K562 (cell line): Measurements from ENCODE around the gene HSD17B12. TPM values are rescaled to one million over a fixed set of nuclear protein-coding genes. Genes with fewer than 3 reads are reported as not detected.
A peak's percentile ranks its signal among the peaks of the same experiment; 100 is the strongest.

Experiments
- BCL6 ChIP-seq: fragments of 250-450 bp; sonication (Bioruptor Pico); IDR thresholded peaks from 2 replicates; pipeline ENCODE4 v1.4.0; 2020
- CBFA2T2 ChIP-seq: fragments of 450-650 bp; conservative IDR thresholded peaks from 2 replicates; pipeline ENCODE4 v1.6.1; 2017; ENCODE audit warnings: mild to moderate bottlenecking
- CBFA2T3 ChIP-seq: fragments of 450-650 bp; IDR thresholded peaks from 2 replicates; pipeline ENCODE4 v1.6.1; 2017
- CEBPB ChIP-seq: fragments of 450-650 bp; IDR thresholded peaks from 2 replicates; pipeline ENCODE4 v1.6.1; 2016; ENCODE audit warnings: missing genetic modification characterization, missing compliant biosample characterization
- CREB1 ChIP-seq, 2 experiments: sonication (generic) in 1 of 2; formaldehyde crosslinking in 1 of 2; IDR thresholded peaks; 2 replicates each; pipeline versions ENCODE4 v1.6.1 to v1.8.0; 2012 to 2022; ENCODE audit warnings: inconsistent platforms in 1 of 2, mild to moderate bottlenecking in 1 of 2, missing genetic modification reagents in 1 of 2, moderate library complexity in 1 of 2
- DPF2 ChIP-seq: fragments of 450-650 bp; IDR thresholded peaks from 2 replicates; pipeline ENCODE4 v1.6.1; 2016
- ELF2 ChIP-seq: fragments of 250-450 bp; sonication (Bioruptor Pico); IDR thresholded peaks from 2 replicates; pipeline ENCODE4 v1.5.0; 2021; ENCODE audit warnings: mild to moderate bottlenecking
- EWSR1 ChIP-seq: fragments of 450-650 bp; IDR thresholded peaks from 2 replicates; pipeline ENCODE4 v1.6.1; 2018; ENCODE audit warnings: borderline replicate concordance, mild to moderate bottlenecking, low read depth, moderate library complexity; ENCODE audit not compliant: partially characterized antibody
- FOSL1 ChIP-seq: fragments of 200-800 bp; sonication (Bioruptor generic); conservative IDR thresholded peaks from 2 replicates; pipeline ENCODE4 v1.6.1; 2016; ENCODE audit warnings: missing genetic modification characterization, missing compliant biosample characterization
- FOXJ3 ChIP-seq: sonication (generic); formaldehyde crosslinking; IDR thresholded peaks from 2 replicates; pipeline ENCODE4 v1.4.0; 2020; ENCODE audit warnings: mild to moderate bottlenecking, missing genetic modification reagents
- FOXK2 ChIP-seq, 2 experiments: fragments of 450-650 bp; IDR thresholded peaks in 1 of 2; conservative IDR thresholded peaks in 1 of 2; 2 replicates each; pipeline ENCODE4 v1.6.1; 2016; ENCODE audit warnings: low read depth in 2 of 2, mild to moderate bottlenecking in 1 of 2
- GABPB2 ChIP-seq: fragments of 250-450 bp; sonication (Bioruptor Pico); conservative IDR thresholded peaks from 2 replicates; pipeline ENCODE4 v1.5.1; 2021; ENCODE audit warnings: mild to moderate bottlenecking
- PML ChIP-seq: IDR thresholded peaks from 2 replicates; pipeline ENCODE4 v1.6.1; 2012; ENCODE audit warnings: low read length, inconsistent platforms
- POLR2AphosphoS5 ChIP-seq: IDR thresholded peaks from 2 replicates; pipeline ENCODE4 v1.6.1; 2011; ENCODE audit warnings: mild to moderate bottlenecking, low read depth, low read length, moderate library complexity; ENCODE audit not compliant: control insufficient read depth, insufficient read depth
- TCF3 ChIP-seq: sonication (generic); formaldehyde crosslinking; IDR thresholded peaks from 2 replicates; pipeline ENCODE4 v1.4.0; 2020; ENCODE audit warnings: mild to moderate bottlenecking, missing genetic modification reagents
- ZBTB1 ChIP-seq: sonication (generic); formaldehyde crosslinking; IDR thresholded peaks from 2 replicates; pipeline ENCODE4 v1.8.1; 2023; ENCODE audit warnings: missing genetic modification reagents, low read depth, mild to moderate bottlenecking, borderline replicate concordance
- ZC3H11A ChIP-seq: IDR thresholded peaks from 2 replicates; pipeline ENCODE4 v1.6.1; 2012; ENCODE audit warnings: low read depth, low read length, improper control_type of control experiment
- ZKSCAN3 ChIP-seq: fragments of 250-450 bp; sonication (Bioruptor Pico); IDR thresholded peaks from 2 replicates; pipeline ENCODE4 v1.4.0; 2020
- ZNF395 ChIP-seq: fragments of 200-800 bp; sonication (Bioruptor generic); IDR thresholded peaks from 2 replicates; pipeline ENCODE4 v1.6.1; 2017; ENCODE audit warnings: missing genetic modification characterization, missing compliant biosample characterization
- ZSCAN32 ChIP-seq: fragments of 450-650 bp; formaldehyde crosslinking; IDR thresholded peaks from 2 replicates; pipeline ENCODE4 v1.4.0; 2020; ENCODE audit warnings: mild to moderate bottlenecking, moderate library complexity
- polyA plus RNA-seq, 8 experiments: library from polyadenylated mRNA; depleted of rRNA in 4 of 8; stranded (reverse) in 5 of 8; unstranded in 3 of 8; fragments of >200 nt; fragmentation: Nextera tagmentation in 2 of 8; fragmentation: Illumina TruSeq in 1 of 8; extraction: Ambion mirVana in 2 of 8; extraction: Trizol in 1 of 8; gene quantifications; 2 replicates each; pipeline versions ENCODE4 v1.2.1 to v1.2.3, GENCODE V29; 2011 to 2014; ENCODE audit warnings: inconsistent platforms in 1 of 8, missing spikeins in 1 of 8
- total RNA-seq, 7 experiments: library from RNA; depleted of rRNA in 6 of 7; stranded (reverse); fragments of >200 nt in 6 of 7; fragmentation: Illumina TruSeq in 2 of 7; extraction: Trizol in 2 of 7; gene quantifications; 2 replicates each; pipeline versions ENCODE4 v1.2.1 to v1.2.3, GENCODE V29; 2011 to 2021; ENCODE audit warnings: low replicate concordance in 1 of 7
- TF ChIP-seq, protein P1 (sequence below): fragments of 450-650 bp; formaldehyde crosslinking; IDR thresholded peaks from 2 replicates; pipeline ENCODE4 v1.4.0; 2020; ENCODE audit warnings: mild to moderate bottlenecking, mixed read lengths
- TF ChIP-seq, protein P2 (sequence below): fragments of 450-650 bp; IDR thresholded peaks from 2 replicates; pipeline ENCODE4 v1.6.1; 2017; ENCODE audit warnings: antibody characterized with exemption, mild to moderate bottlenecking

Gene HSD17B12
- total and polyA plus RNA-seq, 9 of the 15 experiments (the other 6 are each of a cell fraction or from before 2014, with no cell fraction given) = 9.1 to 34.5 (median 23.3) TPM

DNA sequence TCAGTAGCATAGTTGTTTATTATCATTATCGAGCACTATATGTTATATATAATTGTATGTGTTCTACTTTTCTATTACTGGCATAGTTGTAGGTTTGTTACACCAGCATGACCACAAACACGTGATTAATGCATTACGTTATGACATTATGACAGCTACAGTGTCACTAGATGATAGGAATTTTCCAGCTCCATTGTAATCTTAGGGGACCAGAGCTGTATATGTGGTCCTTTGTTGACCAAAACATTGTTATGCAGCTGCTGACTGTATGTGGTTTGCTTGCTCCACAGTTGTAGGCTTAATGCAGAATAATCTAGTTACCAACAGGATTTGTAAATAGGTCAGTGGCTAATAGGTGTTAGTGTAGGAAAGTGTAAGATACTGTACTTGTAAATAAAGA, 66.1 kb downstream of the HSD17B12 start (continued):
- TF ChIP-seq ZNF395 (CRISPR knock-in tag) = no peak
- TF ChIP-seq ZC3H11A = no peak
- no peak for TF ChIP-seq GABPB2 (CRISPR knock-in tag)
- TF ChIP-seq ELF2 = no peak
- TF ChIP-seq TCF3 (CRISPR knock-in tag) = peak; percentile 87
- TF ChIP-seq CEBPB (tag) = peak; percentile 64
- peak; percentile 47; the same call in 1 of the 2 replicates for TF ChIP-seq POLR2AphosphoS5
- TF ChIP-seq CBFA2T3 = peak; percentile 85
- no peak for TF ChIP-seq BCL6 (CRISPR knock-in tag)
- peak; percentile 71; the same call in 1 of the 2 replicates for TF ChIP-seq CREB1 (IDR thresholded peaks at IDR 0.05)
- TF ChIP-seq CREB1 (CRISPR knock-in tag; IDR thresholded peaks at IDR 0.05) = 0 out of 2 replicates have a peak, but pooled peaks have one; percentile 38
- no peak for TF ChIP-seq ZKSCAN3
- TF ChIP-seq, protein P1, sequence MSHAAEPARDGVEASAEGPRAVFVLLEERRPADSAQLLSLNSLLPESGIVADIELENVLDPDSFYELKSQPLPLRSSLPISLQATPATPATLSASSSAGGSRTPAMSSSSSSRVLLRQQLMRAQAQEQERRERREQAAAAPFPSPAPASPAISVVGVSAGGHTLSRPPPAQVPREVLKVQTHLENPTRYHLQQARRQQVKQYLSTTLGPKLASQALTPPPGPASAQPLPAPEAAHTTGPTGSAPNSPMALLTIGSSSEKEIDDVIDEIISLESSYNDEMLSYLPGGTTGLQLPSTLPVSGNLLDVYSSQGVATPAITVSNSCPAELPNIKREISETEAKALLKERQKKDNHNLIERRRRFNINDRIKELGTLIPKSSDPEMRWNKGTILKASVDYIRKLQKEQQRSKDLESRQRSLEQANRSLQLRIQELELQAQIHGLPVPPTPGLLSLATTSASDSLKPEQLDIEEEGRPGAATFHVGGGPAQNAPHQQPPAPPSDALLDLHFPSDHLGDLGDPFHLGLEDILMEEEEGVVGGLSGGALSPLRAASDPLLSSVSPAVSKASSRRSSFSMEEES (CRISPR knock-in tag) = peak; percentile 73
- TF ChIP-seq ZSCAN32 (CRISPR knock-in tag) = no peak
- TF ChIP-seq PML = 0 out of 2 replicates have a peak, but pooled peaks have one; percentile 29
- peak; percentile 75 to 78 for TF ChIP-seq FOXK2 (conservative IDR thresholded peaks at IDR 0.05 in 1 of 2, IDR thresholded peaks at IDR 0.05 in 1 of 2; ENCODE audit: low read depth in 2 of 2)
- TF ChIP-seq FOXJ3 (CRISPR knock-in tag) = no peak
- TF ChIP-seq, protein P2, sequence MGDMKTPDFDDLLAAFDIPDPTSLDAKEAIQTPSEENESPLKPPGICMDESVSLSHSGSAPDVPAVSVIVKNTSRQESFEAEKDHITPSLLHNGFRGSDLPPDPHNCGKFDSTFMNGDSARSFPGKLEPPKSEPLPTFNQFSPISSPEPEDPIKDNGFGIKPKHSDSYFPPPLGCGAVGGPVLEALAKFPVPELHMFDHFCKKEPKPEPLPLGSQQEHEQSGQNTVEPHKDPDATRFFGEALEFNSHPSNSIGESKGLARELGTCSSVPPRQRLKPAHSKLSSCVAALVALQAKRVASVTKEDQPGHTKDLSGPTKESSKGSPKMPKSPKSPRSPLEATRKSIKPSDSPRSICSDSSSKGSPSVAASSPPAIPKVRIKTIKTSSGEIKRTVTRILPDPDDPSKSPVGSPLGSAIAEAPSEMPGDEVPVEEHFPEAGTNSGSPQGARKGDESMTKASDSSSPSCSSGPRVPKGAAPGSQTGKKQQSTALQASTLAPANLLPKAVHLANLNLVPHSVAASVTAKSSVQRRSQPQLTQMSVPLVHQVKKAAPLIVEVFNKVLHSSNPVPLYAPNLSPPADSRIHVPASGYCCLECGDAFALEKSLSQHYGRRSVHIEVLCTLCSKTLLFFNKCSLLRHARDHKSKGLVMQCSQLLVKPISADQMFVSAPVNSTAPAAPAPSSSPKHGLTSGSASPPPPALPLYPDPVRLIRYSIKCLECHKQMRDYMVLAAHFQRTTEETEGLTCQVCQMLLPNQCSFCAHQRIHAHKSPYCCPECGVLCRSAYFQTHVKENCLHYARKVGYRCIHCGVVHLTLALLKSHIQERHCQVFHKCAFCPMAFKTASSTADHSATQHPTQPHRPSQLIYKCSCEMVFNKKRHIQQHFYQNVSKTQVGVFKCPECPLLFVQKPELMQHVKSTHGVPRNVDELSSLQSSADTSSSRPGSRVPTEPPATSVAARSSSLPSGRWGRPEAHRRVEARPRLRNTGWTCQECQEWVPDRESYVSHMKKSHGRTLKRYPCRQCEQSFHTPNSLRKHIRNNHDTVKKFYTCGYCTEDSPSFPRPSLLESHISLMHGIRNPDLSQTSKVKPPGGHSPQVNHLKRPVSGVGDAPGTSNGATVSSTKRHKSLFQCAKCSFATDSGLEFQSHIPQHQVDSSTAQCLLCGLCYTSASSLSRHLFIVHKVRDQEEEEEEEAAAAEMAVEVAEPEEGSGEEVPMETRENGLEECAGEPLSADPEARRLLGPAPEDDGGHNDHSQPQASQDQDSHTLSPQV = 0 out of 2 replicates have a peak, but pooled peaks have one; percentile 15
- peak; percentile 75 for TF ChIP-seq CBFA2T2
- peak; percentile 51; the same call in 1 of the 2 replicates for TF ChIP-seq DPF2
- TF ChIP-seq ZBTB1 (CRISPR knock-in tag) = no peak
- peak; percentile 85 for TF ChIP-seq FOSL1
- no peak for TF ChIP-seq EWSR1
